ENCODE measurements around the gene PXK. TPM values are rescaled to one million over a fixed set of nuclear protein-coding genes. Genes with fewer than 3 reads are reported as not detected.

Gene PXK
- total RNA-seq, 2 experiments from 2014 or later: 22.2 to 23.6 TPM

DNA sequence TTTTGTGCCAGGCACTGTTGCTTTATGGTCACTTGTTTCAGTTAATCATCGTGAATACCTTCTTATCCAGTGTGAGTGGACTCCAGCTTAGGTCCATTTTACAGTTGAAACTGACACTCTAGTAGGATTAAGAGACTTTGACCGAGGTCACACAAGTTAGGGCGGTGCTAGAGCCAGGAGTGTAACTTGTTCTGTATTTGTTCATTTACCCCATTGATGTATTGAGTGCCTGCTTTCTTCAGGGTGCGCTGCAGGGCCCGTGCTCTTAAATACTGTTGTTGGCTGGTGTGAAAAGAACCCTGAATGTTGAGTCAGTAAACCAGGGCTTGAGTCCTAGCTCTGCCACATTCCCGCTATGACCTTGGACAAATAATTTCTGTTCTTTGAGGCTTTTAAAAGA, 85.5 kb downstream of the PXK start:
- Mint-ChIP-seq H3K4me3 (no peak overlapping the region), H3K36me3 (ENCODE audit: low read depth) (peaks cover 10% of the 10 kb centered on the region), H3K27ac (no peak overlapping the region), H3K27me3 (no peaks in the 10 kb centered on the region), H3K4me1 (ENCODE audit: low read depth) (peaks cover 5% of the 10 kb centered on the region), H3K9me3 (no peaks in the 10 kb centered on the region)
- POLR2A ChIA-PET: interaction anchor here (0.8 kb wide), 1 partner anchor 20 kb away, joined by 3 read pairs; no protein-coding TSS in a partner anchor
- ATAC-seq (no peak), DNase-seq (no peak)
- CTCF ChIA-PET: interaction anchor here (1.0 to 2.1 kb wide), 3 partner anchors 11 to 117 kb away, joined by 3 to 8 read pairs (median 3); partner anchors contain the start of genes HTD2 and RPP14
- TF ChIP-seq, protein P1, sequence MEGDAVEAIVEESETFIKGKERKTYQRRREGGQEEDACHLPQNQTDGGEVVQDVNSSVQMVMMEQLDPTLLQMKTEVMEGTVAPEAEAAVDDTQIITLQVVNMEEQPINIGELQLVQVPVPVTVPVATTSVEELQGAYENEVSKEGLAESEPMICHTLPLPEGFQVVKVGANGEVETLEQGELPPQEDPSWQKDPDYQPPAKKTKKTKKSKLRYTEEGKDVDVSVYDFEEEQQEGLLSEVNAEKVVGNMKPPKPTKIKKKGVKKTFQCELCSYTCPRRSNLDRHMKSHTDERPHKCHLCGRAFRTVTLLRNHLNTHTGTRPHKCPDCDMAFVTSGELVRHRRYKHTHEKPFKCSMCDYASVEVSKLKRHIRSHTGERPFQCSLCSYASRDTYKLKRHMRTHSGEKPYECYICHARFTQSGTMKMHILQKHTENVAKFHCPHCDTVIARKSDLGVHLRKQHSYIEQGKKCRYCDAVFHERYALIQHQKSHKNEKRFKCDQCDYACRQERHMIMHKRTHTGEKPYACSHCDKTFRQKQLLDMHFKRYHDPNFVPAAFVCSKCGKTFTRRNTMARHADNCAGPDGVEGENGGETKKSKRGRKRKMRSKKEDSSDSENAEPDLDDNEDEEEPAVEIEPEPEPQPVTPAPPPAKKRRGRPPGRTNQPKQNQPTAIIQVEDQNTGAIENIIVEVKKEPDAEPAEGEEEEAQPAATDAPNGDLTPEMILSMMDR (IDR thresholded peaks at IDR 0.05): no peak
- intact Hi-C loops (cut with micrococcal nuclease): loop anchor here (10.0 kb wide), 1 partner anchor 233 kb away; no protein-coding TSS in a partner anchor

DNA sequence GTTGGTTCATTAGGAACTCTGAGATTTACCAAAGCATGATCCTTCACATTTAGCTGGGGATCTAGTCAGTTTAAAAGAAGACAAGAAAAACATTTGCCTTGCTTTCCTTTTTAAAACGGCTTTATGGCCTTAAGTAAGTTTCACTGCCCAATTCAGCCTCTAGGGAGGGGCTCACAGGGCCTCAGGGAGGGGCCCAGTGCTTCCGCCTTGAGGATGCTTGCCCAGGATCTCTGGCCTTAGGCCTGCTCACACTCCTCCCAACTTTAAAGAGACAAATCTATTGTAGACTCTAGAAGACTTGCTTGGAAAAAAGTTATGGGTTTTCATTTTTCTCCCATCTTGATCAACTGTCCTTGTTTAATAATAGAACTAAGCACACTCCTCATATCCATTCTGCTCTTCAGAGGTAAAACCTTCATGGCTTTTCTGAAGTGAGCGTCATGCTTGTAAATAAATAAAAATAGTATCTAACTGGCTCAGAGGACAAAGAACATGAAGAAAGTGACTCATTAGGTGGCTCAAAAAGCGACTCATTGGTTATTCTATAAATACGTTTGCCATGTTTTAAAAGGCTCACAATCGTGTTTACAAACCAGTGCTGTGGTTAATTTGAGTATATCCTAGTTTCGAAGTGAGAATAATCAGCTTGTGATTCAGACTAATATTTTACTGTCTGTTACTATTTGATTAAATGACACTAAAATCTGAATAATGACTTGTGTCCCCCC, 87.3 kb downstream of the PXK start:
- Mint-ChIP-seq H3K36me3 (ENCODE audit: low read depth) (peaks cover 13% of the 10 kb centered on the region), H3K4me1 (ENCODE audit: low read depth) (peaks cover 5% of the 10 kb centered on the region), H3K27ac (peak overlapping the region; percentile 68), H3K9me3 (no peaks in the 10 kb centered on the region), H3K27me3 (no peaks in the 10 kb centered on the region), H3K4me3 (no peak overlapping the region)
- CTCF ChIA-PET: no interaction called here
- intact Hi-C loops (cut with micrococcal nuclease): loop anchor here (10.0 kb wide), 1 partner anchor 235 kb away; no protein-coding TSS in a partner anchor
- TF ChIP-seq, protein P1 (IDR thresholded peaks at IDR 0.05): no peak
- POLR2A ChIA-PET: no interaction called here
- no peak for DNase-seq
- ATAC-seq: no peak

DNA sequence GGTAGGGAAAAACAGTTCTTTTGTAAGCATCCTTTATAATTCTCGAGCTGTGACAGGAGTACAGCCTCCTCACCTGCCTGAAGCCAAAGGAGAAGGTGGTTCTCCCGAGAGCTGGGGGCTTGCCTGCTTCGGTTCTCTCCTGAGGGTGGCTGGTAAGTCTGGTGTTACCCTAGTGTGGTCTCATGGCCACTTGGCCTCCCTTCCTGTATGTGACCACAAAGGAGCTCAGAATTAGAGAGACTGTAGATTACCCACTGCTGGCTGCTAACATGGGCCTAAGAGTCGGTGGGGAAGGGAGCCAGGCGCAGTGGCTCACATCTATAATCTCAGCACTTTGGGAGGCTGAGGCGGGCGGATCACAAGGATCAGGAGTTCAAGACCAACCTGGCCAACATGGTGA, 88.3 kb downstream of the PXK start:
- CTCF ChIA-PET: interaction anchor here (0.7 kb wide), 1 partner anchor 10 kb away, joined by 3 read pairs; no protein-coding TSS in a partner anchor
- DNase-seq: no peak
- H3K9me3 Mint-ChIP-seq: no peaks in the 10 kb centered on the region
- TF ChIP-seq, protein P1 (IDR thresholded peaks at IDR 0.05): no peak
- intact Hi-C loops (cut with micrococcal nuclease): no loop called here
- ATAC-seq: no peak
- no peak overlapping the region for H3K4me3 Mint-ChIP-seq
- H3K4me1 Mint-ChIP-seq (ENCODE audit: low read depth): peaks cover 5% of the 10 kb centered on the region
- peaks cover 19% of the 10 kb centered on the region for H3K36me3 Mint-ChIP-seq (ENCODE audit: low read depth)
- POLR2A ChIA-PET: interaction anchor here (1.2 kb wide), 1 partner anchor 10 kb away, joined by 5 read pairs; no protein-coding TSS in a partner anchor
- no peaks in the 10 kb centered on the region for H3K27me3 Mint-ChIP-seq
- H3K27ac Mint-ChIP-seq: peak overlapping the region; percentile 38

DNA sequence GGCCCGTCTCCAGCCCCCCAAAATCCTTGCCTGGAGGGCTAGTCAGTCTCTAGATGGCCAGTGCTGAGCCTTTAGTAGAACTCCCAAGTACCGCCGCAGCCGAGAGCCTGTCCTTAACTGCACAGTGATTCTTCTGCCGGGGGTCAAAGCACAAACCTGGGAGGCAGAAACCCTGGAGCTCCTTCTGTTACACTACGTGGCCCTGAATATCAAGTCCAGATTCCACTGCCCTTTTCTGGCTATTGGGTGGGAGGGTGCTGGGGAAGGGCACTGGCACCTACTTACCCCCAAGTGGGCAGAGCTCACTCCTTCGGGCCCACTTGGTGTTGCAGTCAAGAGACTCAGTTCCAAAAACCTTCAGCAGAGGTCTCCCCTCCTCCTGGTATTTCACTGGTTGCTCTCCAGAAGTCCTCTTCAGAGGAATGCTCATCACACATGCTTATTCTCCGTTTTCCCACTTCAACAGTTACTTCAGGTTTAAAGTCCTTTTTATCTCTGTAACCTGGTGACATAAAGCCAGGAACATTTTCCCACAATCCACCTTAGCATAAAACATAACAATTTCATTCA, 90.1 kb downstream of the PXK start:
- H3K4me3 Mint-ChIP-seq: no peak overlapping the region
- H3K4me1 Mint-ChIP-seq (ENCODE audit: low read depth): peaks cover 5% of the 10 kb centered on the region
- peak overlapping the region; percentile 41 for H3K27ac Mint-ChIP-seq
- no peaks in the 10 kb centered on the region for H3K27me3 Mint-ChIP-seq
- H3K9me3 Mint-ChIP-seq: no peaks in the 10 kb centered on the region
- ATAC-seq: no peak
- H3K36me3 Mint-ChIP-seq (ENCODE audit: low read depth): peaks cover 24% of the 10 kb centered on the region
- DNase-seq: no peak
- TF ChIP-seq, protein P1 (IDR thresholded peaks at IDR 0.05): no peak
- intact Hi-C loops (cut with micrococcal nuclease): no loop called here
- POLR2A ChIA-PET: no interaction called here
- CTCF ChIA-PET: interaction anchor here (0.5 to 2.3 kb wide), 2 partner anchors 109 to 871 kb away, joined by 3 to 6 read pairs; no protein-coding TSS in a partner anchor

DNA sequence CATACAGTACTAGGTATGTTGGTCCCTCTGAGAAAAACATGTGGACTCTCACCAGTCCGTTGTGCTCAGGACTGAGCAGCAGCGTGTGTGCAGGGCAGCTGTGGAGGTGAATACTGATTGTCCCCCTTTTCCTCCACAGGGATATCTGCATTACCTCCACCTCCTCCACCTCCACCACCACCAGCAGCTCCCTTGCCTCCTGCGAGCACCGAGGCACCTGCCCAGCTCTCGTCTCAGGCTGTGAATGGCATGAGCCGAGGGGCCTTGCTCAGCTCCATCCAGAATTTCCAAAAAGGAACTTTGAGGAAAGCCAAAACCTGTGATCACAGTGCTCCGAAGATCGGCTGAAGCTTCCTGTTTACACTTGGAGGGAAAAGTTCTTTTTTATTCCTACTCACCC, 91.9 kb downstream of the PXK start:
- Mint-ChIP-seq H3K9me3 (no peaks in the 10 kb centered on the region), H3K27me3 (no peaks in the 10 kb centered on the region), H3K4me1 (ENCODE audit: low read depth) (peaks cover 6% of the 10 kb centered on the region), H3K27ac (peak overlapping the region; percentile 15), H3K4me3 (no peak overlapping the region), H3K36me3 (ENCODE audit: low read depth) (peaks cover 25% of the 10 kb centered on the region)
- intact Hi-C loops (cut with micrococcal nuclease): no loop called here
- ChIA-PET CTCF (interaction anchor here (0.9 to 2.3 kb wide), 6 partner anchors 10 to 257 kb away, joined by 3 to 7 read pairs (median 4); no protein-coding TSS in a partner anchor), POLR2A (interaction anchor here (0.9 to 2.2 kb wide), 3 partner anchors 9 to 13 kb away, joined by 3 to 9 read pairs (median 4); partner anchors contain the start of gene PDHB)
- ATAC-seq: no peak
- no peak for DNase-seq
- TF ChIP-seq, protein P1 (IDR thresholded peaks at IDR 0.05): no peak

All from activated CD8-positive, alpha-beta T cell treated with anti-CD3 and anti-CD28 coated beads for 36 hours (primary cell).